Karpas-422 (cell line): ENCODE measurements around the gene SRPK2. TPM values are rescaled to one million over a fixed set of nuclear protein-coding genes. Genes with fewer than 3 reads are reported as not detected.

ENCODE experiments used
- DNase-seq: peaks from one replicate; pipeline ENCODE4 v3.0.0-alpha.2; 2015
- H2AFZ ChIP-seq: fragments of 200-600 bp; sonication (generic); 2 replicates; pipeline ENCODE4 v1.6.1; 2014; ENCODE audit warnings: antibody characterized with exemption, low read length, mixed read lengths
- H3K27ac ChIP-seq: fragments of 200-600 bp; sonication (generic); 2 replicates; pipeline ENCODE4 v1.5.1; 2014; ENCODE audit warnings: mild to moderate bottlenecking, low read length, moderate library complexity
- H3K27me3 ChIP-seq: fragments of 200-600 bp; sonication (generic); 2 replicates; pipeline ENCODE4 v1.6.1; 2014; ENCODE audit warnings: low read length, mixed read lengths
- H3K36me3 ChIP-seq: fragments of 200-600 bp; sonication (generic); 2 replicates; pipeline ENCODE4 v1.6.1; 2014; ENCODE audit warnings: low read length, mixed read lengths; ENCODE audit not compliant: insufficient read depth
- H3K4me1 ChIP-seq: fragments of 200-600 bp; sonication (generic); 2 replicates; pipeline ENCODE4 v1.6.1; 2014; ENCODE audit warnings: mild to moderate bottlenecking, low read length, mixed read lengths
- H3K4me2 ChIP-seq: fragments of 200-600 bp; sonication (generic); 2 replicates; pipeline ENCODE4 v1.6.1; 2014; ENCODE audit warnings: low read length, low read depth, mild to moderate bottlenecking; ENCODE audit not compliant: poor library complexity, severe bottlenecking
- H3K4me3 ChIP-seq: fragments of 200-600 bp; sonication (generic); 2 replicates; pipeline ENCODE4 v1.5.1; 2014; ENCODE audit warnings: mild to moderate bottlenecking, antibody characterized with exemption, low read length, mixed read lengths
- H3K79me2 ChIP-seq: fragments of 200-600 bp; sonication (generic); 2 replicates; pipeline ENCODE4 v1.6.1; 2014; ENCODE audit warnings: mild to moderate bottlenecking, low read length, mixed read lengths
- H3K9ac ChIP-seq: fragments of 200-600 bp; sonication (generic); 2 replicates; pipeline ENCODE4 v1.6.0; 2014; ENCODE audit warnings: low read length
- H3K9me2 ChIP-seq: fragments of 200-600 bp; sonication (generic), shearing (Covaris generic); replicated peaks from 2 replicates; pipeline ENCODE4 v1.6.0; 2014; ENCODE audit warnings: mild to moderate bottlenecking, low read length, moderate library complexity; ENCODE audit not compliant: insufficient read depth
- H3K9me3 ChIP-seq: fragments of 300-700, 200-600 bp; sonication (generic); 2 replicates; pipeline ENCODE4 v1.6.1; 2014; ENCODE audit warnings: low read length, mixed read lengths
- H4K20me1 ChIP-seq: fragments of 200-600 bp; sonication (generic); 2 replicates; pipeline ENCODE4 v1.6.1; 2014; ENCODE audit warnings: mild to moderate bottlenecking, antibody characterized with exemption, low read length, low read depth; ENCODE audit not compliant: insufficient read depth
- total RNA-seq: library from RNA; depleted of rRNA; stranded (reverse); fragments of >200 nt; shearing (Covaris generic); gene quantifications from 2 replicates; pipeline ENCODE4 v1.2.3, GENCODE V29; 2014; ENCODE audit warnings: low replicate concordance

The SRPK2 gene
- total RNA-seq, 1 experiment from 2014 or later = 9.0 TPM

- no peak overlapping the region for H3K27ac ChIP-seq
- no peaks in the 10 kb centered on the region for H3K9me2 ChIP-seq
- H3K79me2 ChIP-seq = no peaks in the 10 kb centered on the region
- H3K36me3 ChIP-seq = no peaks in the 10 kb centered on the region
- no peaks in the 10 kb centered on the region for H3K27me3 ChIP-seq
- no peaks in the 10 kb centered on the region for H3K4me1 ChIP-seq
- no peak overlapping the region for H2AFZ ChIP-seq
- peak; percentile 54 for DNase-seq
- no peak overlapping the region for H3K4me3 ChIP-seq
- no peak overlapping the region for H3K9ac ChIP-seq
- peaks cover 3% of the 10 kb centered on the region; the same call in 1 of the 2 replicates for H4K20me1 ChIP-seq
- H3K9me3 ChIP-seq = no peaks in the 10 kb centered on the region
- H3K4me2 ChIP-seq = no peak overlapping the region
Measured at GRCh38 chr7:105141068-105141467, 247.7 kb downstream of the SRPK2 start.

DNA sequence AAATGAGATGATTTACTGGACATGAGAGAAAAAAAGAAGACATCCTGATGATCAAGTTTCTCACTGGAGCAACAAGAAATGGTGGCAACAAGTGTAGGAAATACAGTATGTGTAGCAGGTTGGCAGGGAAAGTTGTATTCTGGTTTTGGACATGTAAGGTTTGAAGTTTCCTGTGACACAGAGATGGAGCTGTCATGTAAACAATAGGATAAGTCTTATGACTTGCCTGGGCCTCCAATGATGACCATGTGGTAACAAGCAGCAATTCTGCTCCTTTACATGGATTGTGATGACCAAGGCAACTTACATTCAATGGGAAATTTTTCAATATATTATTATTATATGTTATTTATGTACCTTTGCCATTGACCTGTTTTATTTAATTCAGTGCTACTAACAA is 249.3 kb downstream of the SRPK2 start:
- Histone ChIP-seq H3K9ac (no peak overlapping the region), H3K79me2 (no peaks in the 10 kb centered on the region), H3K9me2 (no peaks in the 10 kb centered on the region), H3K4me1 (no peaks in the 10 kb centered on the region), H4K20me1 (peaks cover 3% of the 10 kb centered on the region; the same call in 1 of the 2 replicates), H3K36me3 (no peaks in the 10 kb centered on the region), H3K9me3 (no peaks in the 10 kb centered on the region), H3K27ac (no peak overlapping the region), H2AFZ (no peak overlapping the region), H3K4me2 (no peak overlapping the region), H3K27me3 (no peaks in the 10 kb centered on the region), H3K4me3 (no peak overlapping the region)
- no peak for DNase-seq

GRCh38 chr7:105137898-105138297 is 250.8 kb downstream of the SRPK2 start:
- no peaks in the 10 kb centered on the region for H3K27me3 ChIP-seq
- H3K9me3 ChIP-seq = no peaks in the 10 kb centered on the region
- peaks cover 3% of the 10 kb centered on the region; the same call in 1 of the 2 replicates for H4K20me1 ChIP-seq
- H2AFZ ChIP-seq = no peak overlapping the region
- no peaks in the 10 kb centered on the region for H3K79me2 ChIP-seq
- no peak overlapping the region for H3K9ac ChIP-seq
- no peak overlapping the region for H3K4me3 ChIP-seq
- H3K36me3 ChIP-seq = no peaks in the 10 kb centered on the region
- no peak overlapping the region for H3K4me2 ChIP-seq
- no peak for DNase-seq
- H3K9me2 ChIP-seq = no peaks in the 10 kb centered on the region
- no peak overlapping the region for H3K27ac ChIP-seq
- H3K4me1 ChIP-seq = no peaks in the 10 kb centered on the region

- Histone ChIP-seq H2AFZ (no peak overlapping the region), H3K9ac (no peak overlapping the region), H4K20me1 (peaks cover 3% of the 10 kb centered on the region; the same call in 1 of the 2 replicates), H3K4me2 (no peak overlapping the region), H3K4me1 (no peaks in the 10 kb centered on the region), H3K9me2 (no peaks in the 10 kb centered on the region), H3K9me3 (no peaks in the 10 kb centered on the region), H3K27ac (no peak overlapping the region), H3K4me3 (no peak overlapping the region), H3K36me3 (no peaks in the 10 kb centered on the region), H3K79me2 (no peaks in the 10 kb centered on the region), H3K27me3 (no peaks in the 10 kb centered on the region)
- no peak for DNase-seq
Measured at GRCh38 chr7:105136221-105136620, 252.5 kb downstream of the SRPK2 start.

GRCh38 chr7:105133986-105134655 is 254.6 kb downstream of the SRPK2 start:
- DNase-seq = no peak
- no peak overlapping the region for H2AFZ ChIP-seq
- H3K4me2 ChIP-seq = no peak overlapping the region
- H3K9me3 ChIP-seq = no peaks in the 10 kb centered on the region
- H4K20me1 ChIP-seq = no peaks in the 10 kb centered on the region; the same call in 1 of the 2 replicates
- H3K4me3 ChIP-seq = no peak overlapping the region
- H3K79me2 ChIP-seq = no peaks in the 10 kb centered on the region
- no peaks in the 10 kb centered on the region for H3K36me3 ChIP-seq
- no peak overlapping the region for H3K9ac ChIP-seq
- no peaks in the 10 kb centered on the region for H3K27me3 ChIP-seq
- H3K4me1 ChIP-seq = no peaks in the 10 kb centered on the region
- no peaks in the 10 kb centered on the region for H3K9me2 ChIP-seq
- H3K27ac ChIP-seq = no peak overlapping the region

GRCh38 chr7:105133358-105133757 is 255.4 kb downstream of the SRPK2 start:
- no peak for DNase-seq
- Histone ChIP-seq H3K4me2 (no peak overlapping the region), H3K9me3 (no peaks in the 10 kb centered on the region), H2AFZ (no peak overlapping the region), H4K20me1 (no peaks in the 10 kb centered on the region), H3K9me2 (no peaks in the 10 kb centered on the region), H3K9ac (no peak overlapping the region), H3K4me1 (no peaks in the 10 kb centered on the region), H3K27ac (no peak overlapping the region), H3K4me3 (no peak overlapping the region), H3K27me3 (no peaks in the 10 kb centered on the region), H3K36me3 (no peaks in the 10 kb centered on the region), H3K79me2 (no peaks in the 10 kb centered on the region)

- H3K27me3 ChIP-seq = no peaks in the 10 kb centered on the region
- no peak overlapping the region for H3K27ac ChIP-seq
- no peaks in the 10 kb centered on the region for H3K36me3 ChIP-seq
- no peaks in the 10 kb centered on the region for H3K9me3 ChIP-seq
- H3K4me3 ChIP-seq = no peak overlapping the region
- H3K79me2 ChIP-seq = no peaks in the 10 kb centered on the region
- no peak overlapping the region for H2AFZ ChIP-seq
- H3K4me2 ChIP-seq = no peak overlapping the region
- no peak for DNase-seq
- H3K9me2 ChIP-seq = no peaks in the 10 kb centered on the region
- H3K9ac ChIP-seq = no peak overlapping the region
- H4K20me1 ChIP-seq = no peaks in the 10 kb centered on the region
- H3K4me1 ChIP-seq = no peaks in the 10 kb centered on the region
Measured at GRCh38 chr7:105132835-105133234, 255.9 kb downstream of the SRPK2 start.

- Histone ChIP-seq H3K36me3 (no peaks in the 10 kb centered on the region), H2AFZ (no peak overlapping the region), H3K4me2 (no peak overlapping the region), H3K79me2 (no peaks in the 10 kb centered on the region), H3K4me3 (no peak overlapping the region), H3K9me2 (no peaks in the 10 kb centered on the region), H3K9me3 (no peaks in the 10 kb centered on the region), H3K9ac (no peak overlapping the region), H3K4me1 (no peaks in the 10 kb centered on the region), H3K27me3 (no peaks in the 10 kb centered on the region), H3K27ac (no peak overlapping the region), H4K20me1 (no peaks in the 10 kb centered on the region)
- no peak for DNase-seq
Measured at GRCh38 chr7:105132335-105132734, 256.4 kb downstream of the SRPK2 start.
